Esophagus mucosa (tissue), 1 donor: ENCODE measurements around the gene CCSER1. TPM values are rescaled to one million over a fixed set of nuclear protein-coding genes. Genes with fewer than 3 reads are reported as not detected.

Experiments used
- ATAC-seq: fragments of 200-7000 bp; cut with Tn5 transposase; one replicate; pipeline ENCODE4 v1.9.1; 2020
- total RNA-seq: library from RNA; stranded (reverse); gene quantifications from one replicate; pipeline ENCODE4 v1.2.4, GENCODE V29; 2023
- donor health status: DM: yes; HTN: yes; CAD: no.

Gene CCSER1
- total RNA-seq, 1 donor from 2014 or later: 1.2 TPM

GRCh38 chr4:90198086-90198847 is 71.1 kb downstream of the CCSER1 start:
- ATAC-seq: no peak

- no peak for ATAC-seq
These were observed 80.8 kb downstream of the CCSER1 start for GRCh38 chr4:90207887-90208454.

- no peak for ATAC-seq
These were observed 82.7 kb downstream of the CCSER1 start for GRCh38 chr4:90209922-90210321.

- no peak for ATAC-seq
These were observed 84.0 kb downstream of the CCSER1 start for GRCh38 chr4:90211174-90211573.

GRCh38 chr4:90215286-90215685 is 88.1 kb downstream of the CCSER1 start:
- ATAC-seq: peak; percentile 84

- ATAC-seq: no peak
These were observed 92.6 kb downstream of the CCSER1 start for GRCh38 chr4:90219822-90220221.

GRCh38 chr4:90220459-90220858 is 93.3 kb downstream of the CCSER1 start:
- ATAC-seq: no peak

GRCh38 chr4:90226734-90227133 is 99.5 kb downstream of the CCSER1 start:
- no peak for ATAC-seq

- no peak for ATAC-seq
These were observed 100.0 kb downstream of the CCSER1 start for GRCh38 chr4:90227177-90227576.

GRCh38 chr4:90234916-90235547 is 107.8 kb downstream of the CCSER1 start:
- no peak for ATAC-seq

- no peak for ATAC-seq
These were observed 110.7 kb downstream of the CCSER1 start for GRCh38 chr4:90237751-90238530.

- no peak for ATAC-seq
These were observed 113.1 kb downstream of the CCSER1 start for GRCh38 chr4:90240333-90240732.

- no peak for ATAC-seq
These were observed 113.8 kb downstream of the CCSER1 start for GRCh38 chr4:90241008-90241407.

GRCh38 chr4:90245837-90246236 is 118.6 kb downstream of the CCSER1 start:
- no peak for ATAC-seq

GRCh38 chr4:90246816-90247215 is 119.6 kb downstream of the CCSER1 start:
- ATAC-seq: peak; percentile 53

GRCh38 chr4:90254357-90254756 is 127.2 kb downstream of the CCSER1 start:
- ATAC-seq: no peak

GRCh38 chr4:90274175-90274574 is 147.0 kb downstream of the CCSER1 start:
- ATAC-seq: no peak

- no peak for ATAC-seq
These were observed 153.8 kb downstream of the CCSER1 start for GRCh38 chr4:90280954-90281353.

- ATAC-seq: no peak
These were observed 154.6 kb downstream of the CCSER1 start for GRCh38 chr4:90281541-90282355.

- ATAC-seq: no peak
These were observed 163.2 kb downstream of the CCSER1 start for GRCh38 chr4:90290345-90290744.

GRCh38 chr4:90292438-90292837 is 165.2 kb downstream of the CCSER1 start:
- no peak for ATAC-seq

- no peak for ATAC-seq
These were observed 166.1 kb downstream of the CCSER1 start for GRCh38 chr4:90293320-90293719.
